Endothelial cell of umbilical vein (primary cell): ENCODE data around the gene ADI1. TPM values are rescaled to one million over a fixed set of nuclear protein-coding genes. Genes with fewer than 3 reads are reported as not detected.

Experiments
- BruUV-seq: library from RNA; stranded (reverse); fragments of 400-500 nt; replicated peaks from 2 replicates; lab custom pipeline; 2021; lab: Mats Ljungman, UMichigan
- CTCF ChIA-PET: fragments of 300-600, 350-600 bp; sonication (Branson Sonifier 250); formaldehyde crosslinking; loops from one replicate; lab custom pipeline; 2021; ENCODE audit warnings: antibody characterized with exemption, inconsistent platforms; lab: Charles Lee
- POLR2A ChIA-PET: fragments of 300-600, 350-600 bp; sonication (Branson Sonifier 250); formaldehyde crosslinking; loops from one replicate; lab custom pipeline; 2021; ENCODE audit warnings: antibody characterized with exemption, inconsistent platforms; lab: Charles Lee
- DNase-seq: peaks from one replicate; pipeline ENCODE4 v3.0.0-alpha.2; 2011; ENCODE audit warnings: low read depth, low spot score
- FAIRE-seq: peaks from 2 replicates; lab custom pipeline; 2011; peaks lifted over from hg19 to GRCh38; lab: Jason Lieb, UNC
- H2AFZ ChIP-seq: 2 replicates; pipeline ENCODE4 v1.6.0; 2012; ENCODE audit warnings: low read depth, low read length, control low read depth, inconsistent platforms
- H3K27ac ChIP-seq: 2 replicates; pipeline ENCODE4 v1.5.1; 2011; ENCODE audit warnings: low read depth, mild to moderate bottlenecking, control low read depth, low read length, moderate library complexity; ENCODE audit not compliant: insufficient read depth
- H3K27me3 ChIP-seq, 2 experiments: 2 replicates each; pipeline versions ENCODE4 v1.6.0 to v1.6.1; 2011; ENCODE audit warnings: low read length in 2 of 2, mixed read lengths in 1 of 2; ENCODE audit not compliant: control insufficient read depth in 2 of 2, insufficient read depth in 2 of 2
- H3K36me3 ChIP-seq, 2 experiments: 2 replicates in 1 of 2; 3 replicates in 1 of 2; pipeline ENCODE4 v1.5.1; 2011; ENCODE audit warnings: low read length in 2 of 2, mild to moderate bottlenecking in 1 of 2, moderate library complexity in 1 of 2; ENCODE audit not compliant: control insufficient read depth in 2 of 2, insufficient read depth in 2 of 2; ENCODE audit errors: extremely low read depth in 1 of 2
- H3K4me1 ChIP-seq: 3 replicates; pipeline ENCODE4 v1.5.1; 2011; ENCODE audit warnings: mild to moderate bottlenecking, low read length; ENCODE audit not compliant: control insufficient read depth, insufficient read depth; ENCODE audit errors: extremely low read depth
- H3K4me2 ChIP-seq: 2 replicates; pipeline ENCODE4 v1.6.1; 2011; ENCODE audit warnings: low read length, control low read depth, mixed read lengths; ENCODE audit not compliant: insufficient read depth
- H3K4me3 ChIP-seq, 3 experiments: fragments of 200-600 bp in 1 of 3; sonication (generic), shearing (Covaris generic) in 1 of 3; replicated peaks in 1 of 3; 2 replicates each; pipeline ENCODE4 v1.5.1; 2011 to 2016; ENCODE audit warnings: control low read depth in 3 of 3, low read length in 3 of 3, mild to moderate bottlenecking in 2 of 3, inconsistent platforms in 1 of 3, low read depth in 1 of 3, moderate library complexity in 1 of 3; ENCODE audit not compliant: insufficient read depth in 1 of 3
- H3K79me2 ChIP-seq: 2 replicates; pipeline ENCODE4 v1.6.0; 2012; ENCODE audit warnings: low read length, inconsistent platforms; ENCODE audit not compliant: control insufficient read depth, insufficient read depth
- H3K9ac ChIP-seq: replicated peaks from 2 replicates; pipeline ENCODE3; 2011; ENCODE audit warnings: low read length, control low read depth; ENCODE audit not compliant: insufficient read depth; ENCODE audit errors: extremely low read depth
- H3K9me1 ChIP-seq: replicated peaks from 3 replicates; pipeline ENCODE4 v1.6.0; 2011; ENCODE audit warnings: mild to moderate bottlenecking, low read length; ENCODE audit not compliant: control insufficient read depth, insufficient read depth; ENCODE audit errors: extremely low read depth
- H3K9me3 ChIP-seq: replicated peaks from 2 replicates; pipeline ENCODE4 v1.5.1; 2012; ENCODE audit warnings: low read length, inconsistent platforms; ENCODE audit not compliant: control insufficient read depth, insufficient read depth
- H4K20me1 ChIP-seq: replicated peaks from 2 replicates; pipeline ENCODE3; 2011; ENCODE audit warnings: mild to moderate bottlenecking, low read length; ENCODE audit not compliant: control insufficient read depth, insufficient read depth; ENCODE audit errors: extremely low read depth
- EZH2 ChIP-seq: IDR thresholded peaks from 2 replicates; pipeline ENCODE4 v1.6.1; 2012; ENCODE audit warnings: borderline replicate concordance, low read depth, mild to moderate bottlenecking, moderate library complexity, low read length, inconsistent platforms; ENCODE audit not compliant: severe bottlenecking
- FOS ChIP-seq: IDR thresholded peaks from 2 replicates; pipeline ENCODE4 v1.6.1; 2011; ENCODE audit warnings: mild to moderate bottlenecking, low read length, moderate library complexity, borderline replicate concordance; ENCODE audit not compliant: insufficient read depth
- GATA2 ChIP-seq: IDR thresholded peaks from 2 replicates; pipeline ENCODE4 v1.7.0; 2011; ENCODE audit warnings: low read depth, mild to moderate bottlenecking, moderate library complexity, mixed read lengths, low read length; ENCODE audit not compliant: insufficient read length, insufficient read depth
- JUN ChIP-seq: IDR thresholded peaks from 2 replicates; pipeline ENCODE4 v1.6.1; 2011; ENCODE audit warnings: borderline replicate concordance, low read depth; ENCODE audit not compliant: insufficient read length, insufficient read depth
- MYC ChIP-seq: IDR thresholded peaks from one replicate; pipeline ENCODE4 v1.6.1; 2011; ENCODE audit warnings: mild to moderate bottlenecking, low read depth, low read length
- POLR2A ChIP-seq: IDR thresholded peaks from 2 replicates; pipeline ENCODE4 v1.6.1; 2012; ENCODE audit warnings: low read depth, mild to moderate bottlenecking, control low read depth, low read length
- POLR2AphosphoS5 ChIP-seq: IDR thresholded peaks from 2 replicates; pipeline ENCODE4 v1.6.1; 2012; ENCODE audit warnings: low read depth, mild to moderate bottlenecking, control low read depth, low read length, moderate library complexity; ENCODE audit not compliant: insufficient read depth
- dilution Hi-C: fragments of 300-500 bp; cut with MboI; formaldehyde crosslinking; loops from one replicate; pipeline ENCODE4 v1.15.0; 2019; ENCODE audit warnings: low sequenced_read_pairs; ENCODE audit not compliant: extremely low pct_ligation_motif_present
- intact Hi-C: fragments of 100-400 bp; cut with micrococcal nuclease; formaldehyde crosslinking; loops from one replicate; pipeline ENCODE4 v1.10.0; 2022
- polyA plus RNA-seq, 4 experiments: library from polyadenylated mRNA; depleted of rRNA in 3 of 4; stranded (reverse) in 3 of 4; unstranded in 1 of 4; fragments of >200 nt; gene quantifications; 2 replicates each; pipeline versions ENCODE4 v1.2.1 to v1.2.3, GENCODE V29; 2011 to 2012; ENCODE audit warnings: missing spikeins in 1 of 4
- total RNA-seq: library from RNA; stranded (reverse); gene quantifications from 2 replicates; pipeline ENCODE4 v1.2.3, GENCODE V29; 2021
- TF ChIP-seq, protein P1 (sequence below), 2 donors: IDR thresholded peaks; 1 replicate in 1 of 2; 2 replicates in 1 of 2; pipeline ENCODE4 v1.5.1; 2011; ENCODE audit warnings: low read length in 2 of 2, mild to moderate bottlenecking in 2 of 2, moderate library complexity in 2 of 2, control low read depth in 1 of 2, inconsistent platforms in 1 of 2, low read depth in 1 of 2; ENCODE audit not compliant: insufficient read depth in 1 of 2; ENCODE audit errors: extremely low read depth in 1 of 2
- TF ChIP-seq, protein P2 (sequence below): IDR thresholded peaks from 2 replicates; pipeline ENCODE4 v1.6.1; 2011; ENCODE audit not compliant: insufficient read depth, insufficient read length

Gene ADI1
- total and polyA plus RNA-seq, 2 donors (not counting 3 experiments of a cell fraction or from before 2014, with no cell fraction given) = 38.6 to 49.7 TPM

DNA sequence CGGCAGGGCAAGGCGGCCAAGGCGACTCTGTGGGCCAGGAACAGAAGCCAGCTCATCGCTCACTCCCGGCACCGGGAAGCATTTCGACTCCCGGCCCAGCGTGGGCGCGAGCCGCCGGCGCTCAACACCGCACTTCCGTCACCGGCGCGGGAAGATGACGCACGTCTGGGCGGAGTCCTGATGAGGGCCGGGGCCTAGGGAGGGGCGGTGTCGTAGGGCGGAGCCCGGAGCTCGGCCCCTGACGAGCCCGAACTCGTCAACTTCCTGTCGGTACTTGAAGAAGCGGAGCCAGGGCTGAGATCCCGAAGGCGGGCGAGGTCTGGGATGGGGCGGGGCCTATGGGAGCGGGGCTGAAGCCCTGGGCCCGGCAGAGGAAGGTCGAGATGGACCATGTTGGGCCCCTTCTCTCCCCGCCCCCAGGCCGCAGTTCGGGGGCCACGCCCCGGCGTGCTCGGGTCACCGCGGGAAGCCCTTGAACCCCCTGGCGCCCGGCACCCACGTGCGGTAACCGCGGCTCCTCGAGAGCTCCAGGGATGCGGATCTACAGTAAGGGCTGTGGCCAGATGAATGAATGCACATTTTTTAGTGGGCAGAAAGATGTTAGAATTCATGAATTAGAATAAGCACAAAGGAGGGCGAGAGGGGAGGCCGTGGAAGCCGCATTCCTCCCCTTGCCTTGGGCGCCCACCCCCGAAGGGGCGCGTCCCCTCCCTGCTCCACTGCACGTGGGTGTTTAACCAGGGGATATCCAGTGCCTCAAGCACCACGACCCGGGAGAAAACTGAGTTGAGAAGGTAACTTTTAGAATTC is 39.1 kb upstream of the ADI1 start, which contains the start of gene RNASEH1:
Gene RNASEH1 (minus strand): TSS at position 129 of the 810 bp plus-strand sequence. CDS start 73 bp downstream, at position 56.
- BruUV-seq = TSS peak; percentile 77
- H3K4me1 ChIP-seq = peaks cover 15% of the 10 kb centered on the region
- ChIA-PET CTCF (interaction anchor here (0.5 to 1.7 kb wide), 5 partner anchors 18 to 135 kb away, joined by 3 to 5 read pairs (median 4); partner anchors contain the start of gene ADI1), POLR2A (interaction anchor here (0.5 to 1.3 kb wide), 4 partner anchors 8 to 774 kb away, joined by 3 to 6 read pairs (median 4); no protein-coding TSS in a partner anchor)
- H3K79me2 ChIP-seq = peaks cover 32% of the 10 kb centered on the region
- intact Hi-C loops (loop anchor here (1.0 to 2.0 kb wide), 5 partner anchors 17 to 180 kb away; partner anchors contain the start of genes ADI1, RPS7 and TRAPPC12), dilution Hi-C loops (no loop called here)
- no peaks in the 10 kb centered on the region for H3K27me3 ChIP-seq
- H4K20me1 ChIP-seq = no peaks in the 10 kb centered on the region
- DNase-seq (peak; percentile 99), FAIRE-seq (peak; percentile 98)
- no peaks in the 10 kb centered on the region for H3K9me3 ChIP-seq
- peaks cover 8 to 20% of the 10 kb centered on the region in 2 experiments for H3K36me3 ChIP-seq
- H3K4me2 ChIP-seq = peak within 1 kb of the TSS; percentile 99
- peak within 1 kb of the TSS; percentile 65 to 96 (median 90) for H3K4me3 ChIP-seq
- TF ChIP-seq MYC = peak; percentile 47
- peak; percentile 94 for TF ChIP-seq POLR2AphosphoS5
- TF ChIP-seq, protein P1, sequence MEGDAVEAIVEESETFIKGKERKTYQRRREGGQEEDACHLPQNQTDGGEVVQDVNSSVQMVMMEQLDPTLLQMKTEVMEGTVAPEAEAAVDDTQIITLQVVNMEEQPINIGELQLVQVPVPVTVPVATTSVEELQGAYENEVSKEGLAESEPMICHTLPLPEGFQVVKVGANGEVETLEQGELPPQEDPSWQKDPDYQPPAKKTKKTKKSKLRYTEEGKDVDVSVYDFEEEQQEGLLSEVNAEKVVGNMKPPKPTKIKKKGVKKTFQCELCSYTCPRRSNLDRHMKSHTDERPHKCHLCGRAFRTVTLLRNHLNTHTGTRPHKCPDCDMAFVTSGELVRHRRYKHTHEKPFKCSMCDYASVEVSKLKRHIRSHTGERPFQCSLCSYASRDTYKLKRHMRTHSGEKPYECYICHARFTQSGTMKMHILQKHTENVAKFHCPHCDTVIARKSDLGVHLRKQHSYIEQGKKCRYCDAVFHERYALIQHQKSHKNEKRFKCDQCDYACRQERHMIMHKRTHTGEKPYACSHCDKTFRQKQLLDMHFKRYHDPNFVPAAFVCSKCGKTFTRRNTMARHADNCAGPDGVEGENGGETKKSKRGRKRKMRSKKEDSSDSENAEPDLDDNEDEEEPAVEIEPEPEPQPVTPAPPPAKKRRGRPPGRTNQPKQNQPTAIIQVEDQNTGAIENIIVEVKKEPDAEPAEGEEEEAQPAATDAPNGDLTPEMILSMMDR (IDR thresholded peaks at IDR 0.05; ENCODE audit: extremely low read depth in 1 of 2, insufficient read depth in 1 of 2, low read depth in 1 of 2, low read length in 2 of 2) = no peak
- TF ChIP-seq GATA2 = no peak
- TF ChIP-seq JUN = no peak
- no peak for TF ChIP-seq EZH2
- no peak for TF ChIP-seq FOS
- TF ChIP-seq, protein P2, sequence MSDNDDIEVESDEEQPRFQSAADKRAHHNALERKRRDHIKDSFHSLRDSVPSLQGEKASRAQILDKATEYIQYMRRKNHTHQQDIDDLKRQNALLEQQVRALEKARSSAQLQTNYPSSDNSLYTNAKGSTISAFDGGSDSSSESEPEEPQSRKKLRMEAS = peak; percentile 64
- TF ChIP-seq POLR2A = peak; percentile 90
- H2AFZ ChIP-seq = peak within 1 kb of the TSS; percentile 82
- no peaks in the 10 kb centered on the region for H3K9me1 ChIP-seq
- peak within 1 kb of the TSS; percentile 80 for H3K27ac ChIP-seq
- H3K9ac ChIP-seq = peak within 1 kb of the TSS; percentile 94
